GM12878 (cell line): ENCODE results near the gene PDE11A. TPM values are rescaled to one million over a fixed set of nuclear protein-coding genes. Genes with fewer than 3 reads are reported as not detected.

ENCODE experiments used
- ATAC-seq: fragments of 200-7000 bp; cut with Tn5 transposase; 3 replicates; pipeline ENCODE4 v1.9.1; 2020; ENCODE audit warnings: mild to moderate bottlenecking, moderate library complexity
- BruUV-seq: library from RNA; stranded (reverse); fragments of 400-500 nt; replicated peaks from 2 replicates; lab custom pipeline; 2021; lab: Mats Ljungman, UMichigan
- CTCF ChIA-PET: fragments of 300-600 bp; sonication (Branson Sonifier 250); formaldehyde crosslinking; extraction: SDS; loops from one replicate; lab custom pipeline; 2021; ENCODE audit warnings: inconsistent platforms; lab: Yijun Ruan, JAX
- POLR2A ChIA-PET: fragments of 350-600 bp; formaldehyde crosslinking; extraction: SDS; loops from one replicate; lab custom pipeline; 2021; ENCODE audit warnings: inconsistent platforms; lab: Charles Lee
- RAD21 ChIA-PET: fragments of 300-600 bp; sonication (Branson Sonifier 250); formaldehyde crosslinking; loops from one replicate; lab custom pipeline; 2023; ENCODE audit warnings: antibody characterized with exemption; ENCODE audit not compliant: unreplicated experiment; lab: Charles Lee
- SMC1A ChIA-PET: fragments of 300-600 bp; sonication (Branson Sonifier 250); formaldehyde crosslinking; loops from one replicate; lab custom pipeline; 2023; ENCODE audit not compliant: unreplicated experiment, uncharacterized antibody; lab: Charles Lee
- DNase-seq: peaks from one replicate; pipeline ENCODE4 v3.0.0-alpha.2; 2011; ENCODE audit warnings: low read depth, low spot score
- FAIRE-seq: peaks from 3 replicates; lab custom pipeline; 2011; peaks lifted over from hg19 to GRCh38; lab: Jason Lieb, UNC
- H2AFZ ChIP-seq: 2 replicates; pipeline ENCODE4 v1.6.0; 2011; ENCODE audit warnings: low read depth, low read length, control low read depth; ENCODE audit not compliant: control insufficient read depth
- H3K27ac ChIP-seq: 2 replicates; pipeline ENCODE4 v1.5.1; 2011; ENCODE audit warnings: control low read depth; ENCODE audit not compliant: control insufficient read depth, insufficient read depth
- H3K27me3 ChIP-seq, 2 experiments: replicated peaks in 1 of 2; 2 replicates each; pipeline versions ENCODE4 v1.6.0 to v1.6.1; 2011; ENCODE audit warnings: low read length in 1 of 2; ENCODE audit not compliant: control insufficient read depth in 2 of 2, insufficient read depth in 2 of 2
- H3K36me3 ChIP-seq, 2 experiments: 2 replicates each; pipeline ENCODE4 v1.5.1; 2011; ENCODE audit warnings: low read length in 1 of 2; ENCODE audit not compliant: control insufficient read depth in 2 of 2, insufficient read depth in 2 of 2
- H3K4me1 ChIP-seq: 2 replicates; pipeline ENCODE4 v1.6.1; 2011; ENCODE audit warnings: mild to moderate bottlenecking, low read length, moderate library complexity, mixed read lengths; ENCODE audit not compliant: control insufficient read depth, insufficient read depth
- H3K4me2 ChIP-seq: 2 replicates; pipeline ENCODE4 v1.6.0; 2011; ENCODE audit warnings: control low read depth; ENCODE audit not compliant: control insufficient read depth, insufficient read depth
- H3K4me3 ChIP-seq: fragments of 200-600 bp; sonication (generic); 2 replicates; pipeline ENCODE4 v1.5.1; 2016
- H3K79me2 ChIP-seq: 2 replicates; pipeline ENCODE4 v1.6.0; 2011; ENCODE audit warnings: low read length; ENCODE audit not compliant: control insufficient read depth, insufficient read depth
- H3K9ac ChIP-seq: 2 replicates; pipeline ENCODE4 v1.8.0; 2011; ENCODE audit warnings: low read length, control low read depth, mixed read lengths; ENCODE audit not compliant: control insufficient read depth, insufficient read depth
- H3K9me3 ChIP-seq: replicated peaks from 3 replicates; pipeline ENCODE4 v1.5.1; 2011; ENCODE audit warnings: mild to moderate bottlenecking, low read length; ENCODE audit not compliant: control insufficient read depth, insufficient read depth
- H4K20me1 ChIP-seq: 2 replicates; pipeline ENCODE4 v1.6.0; 2011; ENCODE audit not compliant: control insufficient read depth, insufficient read depth
- BHLHE40 ChIP-seq, 2 experiments: fragments of 450-650 bp in 1 of 2; IDR thresholded peaks; 2 replicates each; pipeline ENCODE4 v1.6.1; 2011 to 2017; ENCODE audit warnings: low read depth in 2 of 2, borderline replicate concordance in 1 of 2, improper control_type of control experiment in 1 of 2, low read length in 1 of 2, mild to moderate bottlenecking in 1 of 2
- CEBPB ChIP-seq, 2 experiments: fragments of 150-350 bp in 1 of 2; IDR thresholded peaks; 2 replicates each; pipeline ENCODE4 v1.6.1; 2012 to 2014; ENCODE audit warnings: low read depth in 2 of 2, low read length in 2 of 2, borderline replicate concordance in 1 of 2, inconsistent platforms in 1 of 2
- E2F4 ChIP-seq: IDR thresholded peaks from 2 replicates; pipeline ENCODE4 v1.6.1; 2012; ENCODE audit warnings: low read depth, low read length, improper control_type of control experiment
- E2F8 ChIP-seq: fragments of 450-650 bp; IDR thresholded peaks from 2 replicates; pipeline ENCODE4 v1.6.1; 2018; ENCODE audit warnings: mild to moderate bottlenecking, low read depth, moderate library complexity; ENCODE audit not compliant: partially characterized antibody
- FOS ChIP-seq: IDR thresholded peaks from 3 replicates; pipeline ENCODE4 v1.6.1; 2011; ENCODE audit warnings: borderline replicate concordance; ENCODE audit not compliant: insufficient read length; ENCODE audit errors: extremely low read depth
- KAT2A ChIP-seq: conservative IDR thresholded peaks from 2 replicates; pipeline ENCODE4 v1.6.1; 2011; ENCODE audit warnings: low read depth, low read length; ENCODE audit not compliant: control insufficient read depth
- MXI1 ChIP-seq: fragments of 150-350 bp; IDR thresholded peaks from 2 replicates; pipeline ENCODE4 v1.6.1; 2011; ENCODE audit warnings: low read depth, mild to moderate bottlenecking, inconsistent platforms, low read length, improper control_type of control experiment
- PKNOX1 ChIP-seq: fragments of 450-650 bp; IDR thresholded peaks from 2 replicates; pipeline ENCODE4 v1.6.1; 2016; ENCODE audit warnings: mild to moderate bottlenecking
- RAD51 ChIP-seq: fragments of 450-650 bp; IDR thresholded peaks from 2 replicates; pipeline ENCODE4 v1.6.1; 2016; ENCODE audit warnings: moderate library complexity, mild to moderate bottlenecking, inconsistent platforms
- SMAD5 ChIP-seq: IDR thresholded peaks from 2 replicates; pipeline ENCODE4 v1.6.1; 2016; ENCODE audit warnings: antibody characterized with exemption, low read depth
- TARDBP ChIP-seq: IDR thresholded peaks from 2 replicates; pipeline ENCODE4 v1.6.1; 2016; ENCODE audit warnings: borderline replicate concordance
- TCF12 ChIP-seq: IDR thresholded peaks from 2 replicates; pipeline ENCODE4 v1.6.1; 2011; ENCODE audit warnings: low read depth, mild to moderate bottlenecking, low read length
- ZNF207 ChIP-seq: fragments of 450-650 bp; IDR thresholded peaks from 2 replicates; pipeline ENCODE4 v1.6.1; 2014; ENCODE audit warnings: antibody characterized with exemption, mild to moderate bottlenecking, borderline replicate concordance
- WGBS: methylation state at CpG from one replicate; pipeline ENCODE4 v1.1.6; 2016; ENCODE audit warnings: low lambda C conversion rate; ENCODE audit not compliant: insufficient replicate concordance, insufficient coverage; ENCODE audit errors: missing lambda C conversion rate; 5-methylcytosine and 5-hydroxymethylcytosine counted together
- in situ Hi-C: fragments of 300-500 bp; cut with MboI; formaldehyde crosslinking; loops from 9 replicates; pipeline ENCODE4 v1.14.3; 2018; ENCODE audit warnings: mixed read lengths
- intact Hi-C: fragments of 100-400 bp; cut with micrococcal nuclease; formaldehyde crosslinking; loops from one replicate; pipeline ENCODE4 v1.14.2; 2022; ENCODE audit not compliant: unreplicated experiment
- polyA plus RNA-seq, 11 experiments: library from polyadenylated mRNA; depleted of rRNA in 4 of 11; unstranded in 6 of 11; stranded (reverse) in 5 of 11; fragments of >200 nt; fragmentation: Nextera tagmentation in 4 of 11; fragmentation: Illumina TruSeq in 1 of 11; extraction: Ambion mirVana in 4 of 11; extraction: Trizol in 1 of 11; gene quantifications; 1 replicate in 1 of 11; 2 replicates in 10 of 11; pipeline versions ENCODE4 v1.2.1 to v1.2.3, GENCODE V29; 2011 to 2016; ENCODE audit warnings: inconsistent platforms in 2 of 11, missing spikeins in 2 of 11, low read depth in 1 of 11
- total RNA-seq, 4 experiments: library from RNA; depleted of rRNA in 3 of 4; stranded (reverse); fragments of >200 nt in 3 of 4; fragmentation: Illumina TruSeq in 1 of 4; extraction: Trizol in 1 of 4; gene quantifications; 2 replicates each; pipeline versions ENCODE4 v1.2.1 to v1.2.3, GENCODE V29; 2013 to 2021

PDE11A gene
- total and polyA plus RNA-seq, 10 of the 15 experiments (the other 5 are each of a cell fraction or from before 2014, with no cell fraction given), result 0.01 to 0.17 (median 0.06) TPM; not detected in 5

DNA sequence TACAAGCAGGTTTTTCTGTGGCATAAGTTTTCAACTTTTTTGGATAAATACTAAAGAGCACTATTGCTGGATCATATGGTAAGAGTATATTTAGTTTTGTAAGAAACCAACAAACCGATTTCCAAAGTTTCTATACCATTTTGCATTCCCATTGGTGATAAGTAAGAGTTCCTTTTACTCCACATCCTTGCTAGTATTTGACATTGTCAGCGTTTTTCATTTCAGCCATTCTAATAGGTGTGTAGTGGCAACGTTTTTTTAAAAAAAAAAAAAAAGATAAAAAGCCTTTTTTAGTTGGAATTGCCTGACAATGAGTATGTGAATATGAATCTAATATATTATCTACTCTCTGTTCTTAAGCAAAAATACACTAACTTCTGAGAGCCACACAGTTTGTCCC is 494.1 kb downstream of the PDE11A start:
- SMC1A ChIA-PET, result no interaction called here
- POLR2A ChIA-PET, result no interaction called here
- RAD21 ChIA-PET, result no interaction called here
- Histone ChIP-seq H3K4me3 (no peak overlapping the region), H3K27ac (no peak overlapping the region), H3K27me3 (no peaks in the 10 kb centered on the region; a peak in 1 of 4 replicates), H3K36me3 (no peaks in the 10 kb centered on the region), H4K20me1 (no peaks in the 10 kb centered on the region), H3K9me3 (no peaks in the 10 kb centered on the region), H3K9ac (no peak overlapping the region), H2AFZ (no peak overlapping the region), H3K4me2 (no peak overlapping the region), H3K79me2 (no peaks in the 10 kb centered on the region), H3K4me1 (no peaks in the 10 kb centered on the region)
- WGBS, result 33% methylated on average over 3 of the region's 3 CpGs
- in situ Hi-C loops (no loop called here), intact Hi-C loops (no loop called here)
- no peak for FAIRE-seq
- no peak for ATAC-seq
- TF ChIP-seq FOS (no peak), E2F8 (no peak)
- BruUV-seq, result no TSS peak
- CTCF ChIA-PET, result no interaction called here
- DNase-seq, result no peak

DNA sequence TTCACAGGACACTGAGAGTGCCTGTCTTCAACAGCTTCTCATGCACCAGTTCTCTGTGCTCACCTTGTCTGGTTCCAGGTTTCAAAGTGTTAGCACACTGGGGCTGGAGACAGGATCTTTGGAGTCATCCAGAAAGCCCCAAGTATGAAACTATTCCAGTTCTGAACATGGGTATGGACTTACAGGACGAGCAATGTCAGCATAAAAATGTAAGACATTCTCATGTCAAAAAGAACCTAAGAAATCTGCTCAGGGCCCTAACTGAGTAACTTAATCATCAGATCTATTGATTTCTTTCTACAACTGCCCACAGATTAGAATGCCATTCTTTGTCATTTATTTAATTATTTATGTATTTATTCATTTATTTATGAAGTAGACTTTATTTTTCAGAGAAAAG is 495.5 kb downstream of the PDE11A start:
- H3K9me3 ChIP-seq, result no peaks in the 10 kb centered on the region
- H3K4me3 ChIP-seq, result no peak overlapping the region
- intact Hi-C loops (no loop called here), in situ Hi-C loops (no loop called here)
- no peak overlapping the region for H3K4me2 ChIP-seq
- H3K9ac ChIP-seq, result no peak overlapping the region
- ChIA-PET SMC1A (interaction anchor here (1.4 kb wide), 1 partner anchor 12 kb away, joined by 3 read pairs; no protein-coding TSS in a partner anchor), CTCF (no interaction called here), RAD21 (no interaction called here), POLR2A (no interaction called here)
- ATAC-seq (no peak), FAIRE-seq (no peak), DNase-seq (no peak)
- no peaks in the 10 kb centered on the region for H3K79me2 ChIP-seq
- no peaks in the 10 kb centered on the region for H3K36me3 ChIP-seq
- no TSS peak for BruUV-seq
- no peak overlapping the region for H3K27ac ChIP-seq
- H2AFZ ChIP-seq, result no peak overlapping the region
- H4K20me1 ChIP-seq, result no peaks in the 10 kb centered on the region
- no peaks in the 10 kb centered on the region; a peak in 1 of 4 replicates for H3K27me3 ChIP-seq
- 11% methylated on average over 1 of the region's 1 CpG for WGBS
- no peaks in the 10 kb centered on the region for H3K4me1 ChIP-seq
- TF ChIP-seq TARDBP (no peak), E2F4 (no peak), RAD51 (no peak), BHLHE40 (IDR thresholded peaks at IDR 0.05; ENCODE audit: borderline replicate concordance in 1 of 2, low read depth in 2 of 2, low read length in 1 of 2) (no peak), FOS (no peak), PKNOX1 (no peak), MXI1 (no peak), TCF12 (no peak), KAT2A (no peak), SMAD5 (no peak), CEBPB (IDR thresholded peaks at IDR 0.05; ENCODE audit: borderline replicate concordance in 1 of 2, low read depth in 2 of 2, low read length in 2 of 2) (no peak), ZNF207 (no peak)
